ENCODE data around the gene RAB37.
A peak's percentile ranks its signal among the peaks of the same experiment; 100 is the strongest.

Gene RAB37

GRCh38 chr17:74776990-74777389 is 39.9 kb downstream of the RAB37 start:
- Histone ChIP-seq H3K4me3 (ENCODE audit: low read depth, low read length) (peak overlapping the region; percentile 86), H3K9me3 (ENCODE audit: control insufficient read depth, low read length) (no peaks in the 10 kb centered on the region), H3K9ac (no peak overlapping the region), H3K36me3 (ENCODE audit: control insufficient read depth, insufficient read depth, low read length) (no peaks in the 10 kb centered on the region), H3K27me3 (ENCODE audit: control insufficient read depth, insufficient read depth, low read length) (no peaks in the 10 kb centered on the region), H3K79me2 (peaks cover 15% of the 10 kb centered on the region), H3K4me1 (peaks cover 9% of the 10 kb centered on the region), H3K4me2 (ENCODE audit: low read length) (peak overlapping the region; percentile 69), H2AFZ (peak overlapping the region; percentile 80), H3K27ac (no peak overlapping the region)
- TF ChIP-seq, protein P1, sequence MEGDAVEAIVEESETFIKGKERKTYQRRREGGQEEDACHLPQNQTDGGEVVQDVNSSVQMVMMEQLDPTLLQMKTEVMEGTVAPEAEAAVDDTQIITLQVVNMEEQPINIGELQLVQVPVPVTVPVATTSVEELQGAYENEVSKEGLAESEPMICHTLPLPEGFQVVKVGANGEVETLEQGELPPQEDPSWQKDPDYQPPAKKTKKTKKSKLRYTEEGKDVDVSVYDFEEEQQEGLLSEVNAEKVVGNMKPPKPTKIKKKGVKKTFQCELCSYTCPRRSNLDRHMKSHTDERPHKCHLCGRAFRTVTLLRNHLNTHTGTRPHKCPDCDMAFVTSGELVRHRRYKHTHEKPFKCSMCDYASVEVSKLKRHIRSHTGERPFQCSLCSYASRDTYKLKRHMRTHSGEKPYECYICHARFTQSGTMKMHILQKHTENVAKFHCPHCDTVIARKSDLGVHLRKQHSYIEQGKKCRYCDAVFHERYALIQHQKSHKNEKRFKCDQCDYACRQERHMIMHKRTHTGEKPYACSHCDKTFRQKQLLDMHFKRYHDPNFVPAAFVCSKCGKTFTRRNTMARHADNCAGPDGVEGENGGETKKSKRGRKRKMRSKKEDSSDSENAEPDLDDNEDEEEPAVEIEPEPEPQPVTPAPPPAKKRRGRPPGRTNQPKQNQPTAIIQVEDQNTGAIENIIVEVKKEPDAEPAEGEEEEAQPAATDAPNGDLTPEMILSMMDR (IDR thresholded peaks at IDR 0.05), result no peak

- Histone ChIP-seq H3K4me3 (ENCODE audit: low read depth, low read length) (no peak overlapping the region), H3K9ac (no peak overlapping the region), H3K27me3 (ENCODE audit: control insufficient read depth, insufficient read depth, low read length) (no peaks in the 10 kb centered on the region), H3K9me3 (ENCODE audit: control insufficient read depth, low read length) (no peaks in the 10 kb centered on the region), H3K79me2 (peaks cover 15% of the 10 kb centered on the region), H3K4me1 (peaks cover 9% of the 10 kb centered on the region), H3K4me2 (ENCODE audit: low read length) (no peak overlapping the region), H2AFZ (no peak overlapping the region), H3K36me3 (ENCODE audit: control insufficient read depth, insufficient read depth, low read length) (no peaks in the 10 kb centered on the region), H3K27ac (no peak overlapping the region)
- TF ChIP-seq, protein P1 (IDR thresholded peaks at IDR 0.05), result no peak
Observed at GRCh38 chr17:74777901-74778515, 41.0 kb downstream of the RAB37 start.

DNA sequence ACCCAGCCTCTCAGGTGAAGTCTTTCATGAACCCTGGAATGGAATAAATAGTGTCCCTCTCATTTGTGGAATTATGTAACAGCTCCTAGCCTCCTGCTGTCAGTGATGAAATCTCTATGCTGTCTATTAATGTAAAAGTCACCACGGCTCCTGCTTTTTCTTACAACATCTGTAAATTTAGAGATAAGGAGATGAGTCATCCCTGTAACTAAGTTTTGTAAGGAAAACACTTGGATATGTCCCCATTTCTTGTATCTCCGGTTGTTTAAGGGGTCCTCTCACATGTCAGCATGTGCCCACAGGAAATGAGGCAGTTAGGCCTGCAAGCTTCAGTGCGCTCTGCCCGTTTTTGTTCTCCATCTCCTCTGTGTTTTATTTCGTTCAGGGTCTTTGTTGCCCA is 41.9 kb downstream of the RAB37 start:
- Histone ChIP-seq H3K27me3 (ENCODE audit: control insufficient read depth, insufficient read depth, low read length) (no peaks in the 10 kb centered on the region), H3K4me1 (peaks cover 9% of the 10 kb centered on the region), H3K4me3 (ENCODE audit: low read depth, low read length) (no peak overlapping the region), H3K9ac (no peak overlapping the region), H3K79me2 (peaks cover 15% of the 10 kb centered on the region), H3K4me2 (ENCODE audit: low read length) (no peak overlapping the region), H2AFZ (no peak overlapping the region), H3K36me3 (ENCODE audit: control insufficient read depth, insufficient read depth, low read length) (no peaks in the 10 kb centered on the region), H3K27ac (no peak overlapping the region), H3K9me3 (ENCODE audit: control insufficient read depth, low read length) (no peaks in the 10 kb centered on the region)
- TF ChIP-seq, protein P1 (IDR thresholded peaks at IDR 0.05), result no peak

- H3K9me3 ChIP-seq (ENCODE audit: control insufficient read depth, low read length), result no peaks in the 10 kb centered on the region
- H3K36me3 ChIP-seq (ENCODE audit: control insufficient read depth, insufficient read depth, low read length), result no peaks in the 10 kb centered on the region
- no peak overlapping the region for H3K4me2 ChIP-seq (ENCODE audit: low read length)
- no peak overlapping the region for H3K4me3 ChIP-seq (ENCODE audit: low read depth, low read length)
- no peak overlapping the region for H3K9ac ChIP-seq
- H3K79me2 ChIP-seq, result peaks cover 18% of the 10 kb centered on the region
- no peak overlapping the region for H2AFZ ChIP-seq
- TF ChIP-seq, protein P1 (IDR thresholded peaks at IDR 0.05), result no peak
- no peak overlapping the region for H3K27ac ChIP-seq
- H3K27me3 ChIP-seq (ENCODE audit: control insufficient read depth, insufficient read depth, low read length), result no peaks in the 10 kb centered on the region
- H3K4me1 ChIP-seq, result peaks cover 9% of the 10 kb centered on the region
Observed at GRCh38 chr17:74779501-74779900, 42.4 kb downstream of the RAB37 start.

GRCh38 chr17:74779948-74780400 is 42.9 kb downstream of the RAB37 start:
- no peak overlapping the region for H3K9ac ChIP-seq
- no peak overlapping the region for H3K27ac ChIP-seq
- no peaks in the 10 kb centered on the region for H3K9me3 ChIP-seq (ENCODE audit: control insufficient read depth, low read length)

More at GRCh38 chr17:74779948-74780400, 42.9 kb downstream of the RAB37 start:
- TF ChIP-seq, protein P1 (IDR thresholded peaks at IDR 0.05), result no peak
- no peak overlapping the region for H3K4me3 ChIP-seq (ENCODE audit: low read depth, low read length)
- no peak overlapping the region for H2AFZ ChIP-seq
- H3K36me3 ChIP-seq (ENCODE audit: control insufficient read depth, insufficient read depth, low read length), result no peaks in the 10 kb centered on the region
- H3K79me2 ChIP-seq, result peaks cover 18% of the 10 kb centered on the region
- no peak overlapping the region for H3K4me2 ChIP-seq (ENCODE audit: low read length)
- H3K27me3 ChIP-seq (ENCODE audit: control insufficient read depth, insufficient read depth, low read length), result no peaks in the 10 kb centered on the region
- H3K4me1 ChIP-seq, result peaks cover 9% of the 10 kb centered on the region

All from parathyroid adenoma (tissue), 2 donors.